ENCODE data around the gene WDR55. TPM values are rescaled to one million over a fixed set of nuclear protein-coding genes. Genes with fewer than 3 reads are reported as not detected.

The WDR55 gene
- total and polyA plus RNA-seq, 2 of the 13 experiments (the other 11 are each of a cell fraction or from before 2014, with no cell fraction given), result 17.7 to 18.2 TPM

GRCh38 chr5:140710899-140711552, 46.3 kb downstream of the WDR55 start (continued):
- peak; percentile 35; the same call in 1 of the 2 replicates for TF ChIP-seq ZNF280D (CRISPR knock-in tag; IDR thresholded peaks at IDR 0.05)
- 0 out of 2 replicates have a peak, but pooled peaks have one; percentile 40 for TF ChIP-seq PPARG (CRISPR knock-in tag; conservative IDR thresholded peaks at IDR 0.05)
- no peak for TF ChIP-seq NR1H2 (CRISPR knock-in tag; IDR thresholded peaks at IDR 0.05; ENCODE audit: borderline replicate concordance, low read depth)
- no peak for TF ChIP-seq SIN3B (IDR thresholded peaks at IDR 0.05; ENCODE audit: low read length)
- no peak for TF ChIP-seq NFKB2 (CRISPR knock-in tag; IDR thresholded peaks at IDR 0.05; ENCODE audit: borderline replicate concordance)
- TF ChIP-seq ZNF318 (CRISPR knock-in tag; IDR thresholded peaks at IDR 0.05), result no peak
- TF ChIP-seq ZNF383 (CRISPR knock-in tag; IDR thresholded peaks at IDR 0.05; ENCODE audit: borderline replicate concordance), result no peak
- TF ChIP-seq SALL2 (CRISPR knock-in tag; IDR thresholded peaks at IDR 0.05), result peak; percentile 75; the same call in 1 of the 2 replicates
- TF ChIP-seq THYN1 (CRISPR knock-in tag; IDR thresholded peaks at IDR 0.05; ENCODE audit: borderline replicate concordance, low read depth), result no peak
- TF ChIP-seq AFF4 (CRISPR knock-in tag; IDR thresholded peaks at IDR 0.05), result 0 out of 2 replicates have a peak, but pooled peaks have one; percentile 42
- TF ChIP-seq EHMT2 (IDR thresholded peaks at IDR 0.05; ENCODE audit: borderline replicate concordance, low read depth, low read length), result peak; percentile 63; the same call in 1 of the 2 replicates
- TF ChIP-seq XBP1 (CRISPR knock-in tag; IDR thresholded peaks at IDR 0.05), result peak; percentile 82; the same call in 1 of the 2 replicates
- TF ChIP-seq ZNF746 (CRISPR knock-in tag; IDR thresholded peaks at IDR 0.05), result 0 out of 2 replicates have a peak, but pooled peaks have one; percentile 30

Measured in HepG2 (cell line).